ENCODE measurements around the gene CDC42SE2.

- TF ChIP-seq TAF1 (IDR thresholded peaks at IDR 0.05; ENCODE audit: borderline replicate concordance, insufficient read depth, low read length) (no peak), SIN3A (IDR thresholded peaks at IDR 0.05; ENCODE audit: borderline replicate concordance, insufficient read depth, low read length) (no peak), REST (IDR thresholded peaks at IDR 0.05; ENCODE audit: insufficient read depth in 1 of 2, low read depth in 2 of 2, low read length in 2 of 2) (no peak), POLR2AphosphoS5 (IDR thresholded peaks at IDR 0.05; ENCODE audit: low read depth, low read length) (no peak), FOXP2 (optimal IDR thresholded peaks at IDR 0.05; ENCODE audit: borderline replicate concordance, extremely low read depth, extremely low read length, insufficient read depth) (no peak)
Measured at GRCh38 chr5:131305906-131306305, 42.1 kb downstream of the CDC42SE2 start.

All from PFSK-1 (cell line).